Lung (tissue), 12 donors: ENCODE results near the gene RABGAP1L. TPM values are rescaled to one million over a fixed set of nuclear protein-coding genes. Genes with fewer than 3 reads are reported as not detected.

Experiments
- ATAC-seq: fragments of 200-7000 bp; cut with Tn5 transposase; one replicate; pipeline ENCODE4 v1.9.1; 2020; ENCODE audit warnings: moderate number of reproducible peaks; ENCODE audit not compliant: insufficient read depth, low FRiP score
- DNase-seq, 3 donors: peaks; one replicate each; pipeline ENCODE4 v3.0.0-alpha.2; 2013 to 2017
- H3K27ac ChIP-seq, 2 donors: one replicate each; pipeline ENCODE4 v1.5.1; 2013; ENCODE audit warnings: mild to moderate bottlenecking in 2 of 2, moderate library complexity in 2 of 2, control low read depth in 1 of 2, inconsistent platforms in 1 of 2, low read depth in 1 of 2, low read length in 1 of 2
- H3K27me3 ChIP-seq, 3 donors: one replicate each; pipeline ENCODE4 v1.5.1; 2013; ENCODE audit warnings: low read length in 2 of 3; ENCODE audit not compliant: control insufficient read depth in 3 of 3, insufficient read depth in 3 of 3
- H3K36me3 ChIP-seq, 4 donors: one replicate each; pipeline ENCODE4 v1.5.1; 2013; ENCODE audit warnings: low read length in 4 of 4, mild to moderate bottlenecking in 1 of 4, moderate library complexity in 1 of 4; ENCODE audit not compliant: control insufficient read depth in 4 of 4, insufficient read depth in 4 of 4
- H3K4me1 ChIP-seq, 5 donors: one replicate each; pipeline ENCODE4 v1.5.1; 2013; ENCODE audit warnings: low read length in 5 of 5, mild to moderate bottlenecking in 2 of 5, moderate library complexity in 1 of 5; ENCODE audit not compliant: control insufficient read depth in 5 of 5, insufficient read depth in 5 of 5
- H3K4me3 ChIP-seq: one replicate; pipeline ENCODE4 v1.5.1; 2013; ENCODE audit warnings: mild to moderate bottlenecking, control low read depth, moderate library complexity
- H3K9ac ChIP-seq, 2 donors: one replicate each; pipeline ENCODE4 v1.5.1; 2013; ENCODE audit warnings: low read length in 2 of 2, control low read depth in 1 of 2; ENCODE audit not compliant: insufficient read depth in 1 of 2
- H3K9me3 ChIP-seq, 4 donors: one replicate each; pipeline ENCODE4 v1.5.1; 2013; ENCODE audit warnings: low read length in 3 of 4, mild to moderate bottlenecking in 1 of 4, moderate library complexity in 1 of 4; ENCODE audit not compliant: control insufficient read depth in 4 of 4, insufficient read depth in 3 of 4
- CTCF ChIP-seq: IDR thresholded peaks from 2 replicates; pipeline ENCODE4 v1.5.1; 2012; ENCODE audit warnings: mild to moderate bottlenecking; ENCODE audit errors: control extremely low read depth, extremely low read depth
- WGBS, 2 donors: extraction: QIAGEN DNeasy Blood & Tissue Kit; methylation state at CpG; one replicate each; pipeline ENCODE4 v1.1.7; 2013; 5-methylcytosine and 5-hydroxymethylcytosine counted together
- polyA plus RNA-seq, 2 donors: library from polyadenylated mRNA; stranded (reverse); fragments of 200-250 nt; gene quantifications; one replicate each; pipeline ENCODE4 v1.2.1, GENCODE V29; 2013
- total RNA-seq, 2 donors: library from RNA; depleted of rRNA in 1 of 2; stranded (reverse); fragments of >200 nt in 1 of 2; gene quantifications; one replicate each; pipeline ENCODE4 v1.2.1, GENCODE V29; 2014 to 2021
- donor health status: control.
- donor health status: control.
- donor health status: Bipolar disorder and iron deficiency.
- donor health status: healthy.
- donor health status: DM: yes; HTN: yes; CAD: no.

RABGAP1L gene
- total and polyA plus RNA-seq, 4 donors: 16.0 to 123 (median 44.5) TPM

GRCh38 chr1:174954671-174955669 lies 795.6 kb downstream of the RABGAP1L start:
- Histone ChIP-seq H3K36me3 (no peaks in the 10 kb centered on the region), H3K4me1 (peaks cover 0 to 13% (median 7%) of the 10 kb centered on the region in 5 donors), H3K9me3 (no peaks in the 10 kb centered on the region), H3K27me3 (no peaks in the 10 kb centered on the region), H3K4me3 (no peak overlapping the region), H3K9ac (no peak overlapping the region), H3K27ac (no peak overlapping the region)
- ATAC-seq (no peak), DNase-seq (peak in 1 of 3 donors; percentile 30)
- no peak for TF ChIP-seq CTCF
- 25 to 32% methylated on average over 3 of the region's 3 CpGs for WGBS, 2 donors

- DNase-seq: no peak
- Histone ChIP-seq H3K9me3 (no peaks in the 10 kb centered on the region), H3K4me3 (no peak overlapping the region), H3K9ac (no peak overlapping the region), H3K36me3 (no peaks in the 10 kb centered on the region), H3K27me3 (no peaks in the 10 kb centered on the region), H3K4me1 (peaks cover 0 to 13% (median 6%) of the 10 kb centered on the region in 5 donors), H3K27ac (no peak overlapping the region)
- ATAC-seq: no peak
- 97% methylated on average over 3 of the region's 3 CpGs for WGBS, 2 donors
- TF ChIP-seq CTCF: no peak
Measured at GRCh38 chr1:174956086-174956485, 796.8 kb downstream of the RABGAP1L start.

GRCh38 chr1:174956976-174957375 lies 797.7 kb downstream of the RABGAP1L start:
- Histone ChIP-seq H3K27me3 (no peaks in the 10 kb centered on the region), H3K36me3 (no peaks in the 10 kb centered on the region), H3K4me1 (peaks cover 0 to 13% (median 5%) of the 10 kb centered on the region in 5 donors), H3K9me3 (no peaks in the 10 kb centered on the region), H3K9ac (no peak overlapping the region), H3K27ac (no peak overlapping the region), H3K4me3 (no peak overlapping the region)
- ATAC-seq: no peak
- TF ChIP-seq CTCF: no peak
- no peak for DNase-seq
